Measurements from ENCODE around the gene PIP5K1B. TPM values are rescaled to one million over a fixed set of nuclear protein-coding genes. Genes with fewer than 3 reads are reported as not detected.

PIP5K1B gene
- total RNA-seq, 1 donor from 2014 or later, result 1.3 TPM

GRCh38 chr9:68702493-68702892, 2.5 kb upstream of the PIP5K1B start:
- no peak overlapping the region for H2AFZ ChIP-seq (ENCODE audit: low read depth, low read length)
- Mint-ChIP-seq H3K27ac (ENCODE audit: unreplicated experiment) (peak overlapping the region; percentile 10), H3K4me3 (ENCODE audit: unreplicated experiment) (no peak overlapping the region), H3K27me3 (ENCODE audit: low read depth, unreplicated experiment) (peaks cover 41% of the 10 kb centered on the region), H3K4me1 (ENCODE audit: low read depth, unreplicated experiment) (no peaks in the 10 kb centered on the region), H3K36me3 (ENCODE audit: low read depth, unreplicated experiment) (no peaks in the 10 kb centered on the region), H3K9me3 (ENCODE audit: unreplicated experiment) (no peaks in the 10 kb centered on the region)
- TF ChIP-seq EZH2 (IDR thresholded peaks at IDR 0.05; ENCODE audit: insufficient read depth, low read length), result no peak
- TF ChIP-seq CTCF (IDR thresholded peaks at IDR 0.05; ENCODE audit: insufficient read depth, low read depth, low read length), result no peak
- no peak overlapping the region for H3K4me3 ChIP-seq (ENCODE audit: insufficient read depth, low read depth, low read length)
- H3K36me3 ChIP-seq (ENCODE audit: insufficient read depth, low read length), result no peaks in the 10 kb centered on the region
- H4K20me1 ChIP-seq (ENCODE audit: insufficient read depth, low read length), result no peaks in the 10 kb centered on the region
- FAIRE-seq, result no peak
- no peak for DNase-seq (ENCODE audit: low read depth)
- H3K79me2 ChIP-seq (ENCODE audit: insufficient read depth, low read length), result no peaks in the 10 kb centered on the region
- no peak overlapping the region for H3K9ac ChIP-seq (ENCODE audit: low read length)
- H3K27me3 ChIP-seq (ENCODE audit: insufficient read depth, low read length), result peaks cover 36% of the 10 kb centered on the region
- H3K4me2 ChIP-seq (ENCODE audit: low read length), result no peak overlapping the region
- H3K27ac ChIP-seq (ENCODE audit: low read depth, low read length), result no peak overlapping the region
- H3K9me3 ChIP-seq (ENCODE audit: insufficient read depth, low read depth, low read length), result no peaks in the 10 kb centered on the region
- peaks cover 2% of the 10 kb centered on the region for H3K4me1 ChIP-seq (ENCODE audit: insufficient read depth, low read length)

DNA sequence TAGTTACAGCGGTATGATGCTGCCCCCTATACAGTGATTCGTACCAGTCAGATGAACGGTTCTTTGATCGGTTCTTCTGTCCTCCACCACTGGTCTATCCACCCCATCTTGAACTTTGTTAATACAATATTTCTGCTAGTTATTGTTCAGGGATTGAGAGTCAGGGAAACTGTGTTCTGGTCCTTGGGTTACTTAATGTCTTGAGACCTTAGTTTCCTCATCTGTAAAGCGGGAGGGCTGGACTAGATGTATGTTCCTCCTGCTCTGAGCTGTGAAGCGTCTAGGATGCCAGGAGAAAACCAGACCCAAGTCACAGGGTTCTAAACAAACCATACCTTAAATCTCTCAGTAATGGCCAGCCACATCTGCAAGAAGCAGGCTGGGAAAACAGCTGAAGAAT, 1.4 kb upstream of the PIP5K1B start:
- no peaks in the 10 kb centered on the region for H3K79me2 ChIP-seq (ENCODE audit: insufficient read depth, low read length)
- Mint-ChIP-seq H3K4me3 (ENCODE audit: unreplicated experiment) (peak overlapping the region; percentile 73), H3K36me3 (ENCODE audit: low read depth, unreplicated experiment) (no peaks in the 10 kb centered on the region), H3K9me3 (ENCODE audit: unreplicated experiment) (no peaks in the 10 kb centered on the region), H3K27ac (ENCODE audit: unreplicated experiment) (no peak overlapping the region), H3K4me1 (ENCODE audit: low read depth, unreplicated experiment) (no peaks in the 10 kb centered on the region), H3K27me3 (ENCODE audit: low read depth, unreplicated experiment) (peaks cover 36% of the 10 kb centered on the region)
- peaks cover 41% of the 10 kb centered on the region for H3K27me3 ChIP-seq (ENCODE audit: insufficient read depth, low read length)
- no peak for TF ChIP-seq CTCF (IDR thresholded peaks at IDR 0.05; ENCODE audit: insufficient read depth, low read depth, low read length)
- no peak for TF ChIP-seq EZH2 (IDR thresholded peaks at IDR 0.05; ENCODE audit: insufficient read depth, low read length)
- H3K4me1 ChIP-seq (ENCODE audit: insufficient read depth, low read length), result peaks cover 2% of the 10 kb centered on the region
- H3K27ac ChIP-seq (ENCODE audit: low read depth, low read length), result no peak overlapping the region
- FAIRE-seq (no peak), DNase-seq (ENCODE audit: low read depth) (no peak)
- H3K4me3 ChIP-seq (ENCODE audit: insufficient read depth, low read depth, low read length), result no peak overlapping the region
- H3K36me3 ChIP-seq (ENCODE audit: insufficient read depth, low read length), result no peaks in the 10 kb centered on the region
- H3K9ac ChIP-seq (ENCODE audit: low read length), result no peak overlapping the region
- H3K9me3 ChIP-seq (ENCODE audit: insufficient read depth, low read depth, low read length), result no peaks in the 10 kb centered on the region
- H2AFZ ChIP-seq (ENCODE audit: low read depth, low read length), result no peak overlapping the region
- no peak overlapping the region for H3K4me2 ChIP-seq (ENCODE audit: low read length)
- no peaks in the 10 kb centered on the region for H4K20me1 ChIP-seq (ENCODE audit: insufficient read depth, low read length)

GRCh38 chr9:68704498-68704813, 584 bp upstream of the PIP5K1B start:
- Mint-ChIP-seq H3K9me3 (ENCODE audit: unreplicated experiment) (no peaks in the 10 kb centered on the region), H3K4me3 (ENCODE audit: unreplicated experiment) (peak overlapping the region; percentile 73), H3K27ac (ENCODE audit: unreplicated experiment) (no peak overlapping the region), H3K36me3 (ENCODE audit: low read depth, unreplicated experiment) (no peaks in the 10 kb centered on the region), H3K27me3 (ENCODE audit: low read depth, unreplicated experiment) (peaks cover 36% of the 10 kb centered on the region), H3K4me1 (ENCODE audit: low read depth, unreplicated experiment) (no peaks in the 10 kb centered on the region)
- Histone ChIP-seq H3K4me3 (ENCODE audit: insufficient read depth, low read depth, low read length) (no peak overlapping the region), H3K9ac (ENCODE audit: low read length) (no peak overlapping the region), H3K36me3 (ENCODE audit: insufficient read depth, low read length) (no peaks in the 10 kb centered on the region), H3K27ac (ENCODE audit: low read depth, low read length) (no peak overlapping the region), H3K79me2 (ENCODE audit: insufficient read depth, low read length) (no peaks in the 10 kb centered on the region), H2AFZ (ENCODE audit: low read depth, low read length) (peak overlapping the region; percentile 52), H3K27me3 (ENCODE audit: insufficient read depth, low read length) (peaks cover 41% of the 10 kb centered on the region), H3K4me2 (ENCODE audit: low read length) (peak overlapping the region; percentile 81), H3K9me3 (ENCODE audit: insufficient read depth, low read depth, low read length) (no peaks in the 10 kb centered on the region), H3K4me1 (ENCODE audit: insufficient read depth, low read length) (peaks cover 2% of the 10 kb centered on the region), H4K20me1 (ENCODE audit: insufficient read depth, low read length) (no peaks in the 10 kb centered on the region)
- FAIRE-seq (no peak), DNase-seq (ENCODE audit: low read depth) (no peak)
- no peak for TF ChIP-seq CTCF (IDR thresholded peaks at IDR 0.05; ENCODE audit: insufficient read depth, low read depth, low read length)
- no peak for TF ChIP-seq EZH2 (IDR thresholded peaks at IDR 0.05; ENCODE audit: insufficient read depth, low read length)

Data from astrocyte (in vitro differentiated cells and primary cell).